GM18907 (cell line): ENCODE results near the gene RASD2.

Source experiments
- ATAC-seq: cut with Tn5 transposase; IDR thresholded peaks from one replicate; pipeline ENCODE4 v1.9.1; 2021; ENCODE audit warnings: mild to moderate bottlenecking, moderate library complexity; ENCODE audit not compliant: unreplicated experiment

Gene RASD2

GRCh38 chr22:35558031-35558430 is 17.4 kb downstream of the RASD2 start:
- ATAC-seq = no peak

DNA sequence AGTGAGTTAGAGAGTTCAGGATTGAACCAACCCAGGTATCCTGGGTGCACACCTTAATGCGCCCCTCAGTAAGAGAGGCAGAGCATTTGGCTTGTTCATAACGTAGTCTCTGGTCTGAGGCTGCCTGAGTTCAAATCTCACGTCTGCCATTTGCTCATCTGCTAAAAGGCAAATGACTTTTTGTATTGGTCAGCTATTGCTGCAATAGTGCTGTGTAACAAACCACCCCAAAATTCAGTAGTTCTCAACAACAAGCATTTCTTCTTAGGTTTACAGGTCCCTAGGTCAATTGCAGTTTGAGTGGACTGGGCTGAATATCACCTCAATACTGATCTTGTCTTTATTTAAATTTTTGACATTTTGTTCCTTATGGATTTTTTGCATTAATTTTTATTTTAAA is 18.1 kb downstream of the RASD2 start:
- no peak for ATAC-seq

DNA sequence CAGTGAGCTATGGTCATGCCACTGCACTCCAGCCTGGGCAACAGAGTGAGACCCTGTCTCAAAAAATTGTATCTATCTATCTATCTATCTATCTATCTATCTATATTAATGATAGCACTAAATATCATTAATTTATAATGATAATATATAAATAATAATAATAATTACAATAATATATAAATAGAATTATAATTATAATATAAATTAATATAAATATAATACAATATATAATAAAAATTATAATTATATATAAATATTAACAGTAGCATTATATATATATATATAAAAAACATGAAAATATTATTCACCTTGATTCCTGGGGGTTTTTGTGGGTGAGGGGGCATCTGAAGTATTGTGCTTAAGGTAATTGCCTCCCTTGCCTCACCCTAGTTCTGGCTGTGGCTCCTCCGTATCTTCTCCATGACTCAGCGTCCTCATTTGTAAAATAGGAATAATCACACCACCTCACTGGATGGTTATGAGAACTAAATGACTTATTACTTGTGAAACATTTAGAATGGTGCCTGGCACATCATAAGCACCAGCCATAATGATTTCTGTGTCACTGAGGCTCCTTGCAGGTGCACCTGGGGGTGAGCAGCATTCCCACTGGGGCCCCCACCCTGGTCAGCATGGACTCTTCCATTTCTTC is 18.8 kb downstream of the RASD2 start:
- ATAC-seq = no peak

DNA sequence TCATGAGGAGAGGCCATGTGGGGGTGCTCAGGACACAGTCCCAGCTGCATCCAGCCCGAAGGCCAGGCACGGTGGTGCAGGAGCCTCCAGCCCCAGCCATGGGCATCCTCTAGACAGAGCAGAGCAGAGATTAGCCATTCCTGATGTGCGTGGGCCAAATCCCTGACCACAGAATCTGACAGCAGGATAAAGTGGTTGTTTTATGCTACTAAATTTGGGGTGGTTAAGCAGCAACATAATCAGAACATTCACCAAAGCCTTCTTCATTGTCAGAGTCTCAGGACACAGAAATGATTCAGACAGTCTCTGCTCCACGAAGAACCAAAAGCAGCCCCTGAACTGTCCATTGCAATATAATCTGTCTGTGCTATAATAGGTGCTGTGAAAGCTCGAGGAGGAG is 19.7 kb downstream of the RASD2 start:
- ATAC-seq = no peak

DNA sequence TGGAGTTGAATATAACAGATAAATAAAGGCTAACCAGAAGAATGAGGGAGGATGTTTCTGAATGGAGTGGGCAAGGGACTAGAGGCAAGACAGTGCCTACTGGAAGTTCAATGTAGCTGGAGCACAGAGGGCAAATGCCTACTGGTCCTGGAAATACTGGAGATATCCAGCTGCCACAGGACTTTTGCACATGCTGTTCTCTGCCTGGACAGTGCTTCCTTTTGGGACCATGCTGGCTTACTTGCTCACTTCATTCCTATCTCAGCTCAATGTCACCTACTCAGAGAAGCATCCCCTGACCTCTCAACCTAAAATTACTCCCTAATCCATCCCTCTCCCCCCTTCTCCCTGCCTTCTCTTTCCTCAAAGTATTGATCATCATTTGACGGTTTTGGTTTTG is 20.2 kb downstream of the RASD2 start:
- no peak for ATAC-seq

DNA sequence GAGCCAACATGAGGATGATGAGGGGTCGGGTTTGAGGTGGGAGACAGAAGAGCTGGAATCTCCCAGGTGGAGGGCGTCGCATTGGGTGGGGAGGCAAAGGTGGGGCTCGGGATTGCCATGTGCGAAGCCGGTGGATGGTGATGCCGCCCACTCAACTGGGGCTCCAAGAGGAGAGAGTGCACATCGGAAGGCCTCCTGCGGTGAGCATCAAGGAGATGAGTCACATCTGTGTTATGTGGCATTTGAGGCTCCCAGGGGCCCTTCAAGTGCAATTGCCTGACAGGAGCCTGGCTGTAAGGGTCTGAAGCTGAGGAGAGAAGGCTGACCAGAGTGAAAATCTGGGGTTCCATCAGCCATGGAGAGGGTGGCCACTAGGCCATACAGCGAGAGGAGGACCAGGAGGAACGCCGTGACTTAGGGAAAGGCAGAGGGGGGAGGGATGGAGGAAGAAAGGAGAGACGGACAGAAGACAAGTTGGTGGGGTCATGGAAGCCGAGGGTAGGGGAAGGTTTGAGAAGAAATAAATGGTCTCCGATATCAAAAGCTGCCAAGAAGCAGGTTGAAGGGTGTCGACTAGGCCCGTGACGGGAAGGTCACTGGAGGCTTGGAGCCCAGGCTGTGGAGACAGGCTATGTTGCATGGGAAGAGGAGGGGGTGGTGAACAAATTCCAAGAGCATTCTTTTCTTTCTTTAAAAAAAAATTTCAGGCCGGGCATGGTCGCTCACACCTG is 21.3 kb downstream of the RASD2 start:
- no peak for ATAC-seq

DNA sequence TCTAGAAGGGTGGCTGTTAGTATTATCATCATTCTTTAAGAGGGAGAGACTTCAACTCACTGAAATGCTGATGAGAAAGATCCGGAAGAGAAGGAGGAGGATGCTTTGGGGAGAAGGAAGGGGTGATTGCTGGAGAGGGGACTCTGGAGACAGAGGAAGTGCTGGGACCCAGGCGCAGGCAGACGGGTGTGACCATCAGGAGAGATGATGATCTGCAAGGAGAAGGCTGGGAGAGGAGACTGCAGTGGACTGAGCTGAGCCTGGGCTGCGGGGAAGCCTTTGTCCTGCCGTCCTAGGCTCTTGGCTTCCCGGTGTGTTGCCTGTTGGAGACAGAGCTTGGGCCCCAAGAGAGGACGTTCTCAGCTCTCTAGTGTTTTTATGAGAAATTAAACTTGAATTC is 22.6 kb downstream of the RASD2 start:
- ATAC-seq = no peak

GRCh38 chr22:35564975-35565867 is 24.6 kb downstream of the RASD2 start:
- ATAC-seq = no peak

DNA sequence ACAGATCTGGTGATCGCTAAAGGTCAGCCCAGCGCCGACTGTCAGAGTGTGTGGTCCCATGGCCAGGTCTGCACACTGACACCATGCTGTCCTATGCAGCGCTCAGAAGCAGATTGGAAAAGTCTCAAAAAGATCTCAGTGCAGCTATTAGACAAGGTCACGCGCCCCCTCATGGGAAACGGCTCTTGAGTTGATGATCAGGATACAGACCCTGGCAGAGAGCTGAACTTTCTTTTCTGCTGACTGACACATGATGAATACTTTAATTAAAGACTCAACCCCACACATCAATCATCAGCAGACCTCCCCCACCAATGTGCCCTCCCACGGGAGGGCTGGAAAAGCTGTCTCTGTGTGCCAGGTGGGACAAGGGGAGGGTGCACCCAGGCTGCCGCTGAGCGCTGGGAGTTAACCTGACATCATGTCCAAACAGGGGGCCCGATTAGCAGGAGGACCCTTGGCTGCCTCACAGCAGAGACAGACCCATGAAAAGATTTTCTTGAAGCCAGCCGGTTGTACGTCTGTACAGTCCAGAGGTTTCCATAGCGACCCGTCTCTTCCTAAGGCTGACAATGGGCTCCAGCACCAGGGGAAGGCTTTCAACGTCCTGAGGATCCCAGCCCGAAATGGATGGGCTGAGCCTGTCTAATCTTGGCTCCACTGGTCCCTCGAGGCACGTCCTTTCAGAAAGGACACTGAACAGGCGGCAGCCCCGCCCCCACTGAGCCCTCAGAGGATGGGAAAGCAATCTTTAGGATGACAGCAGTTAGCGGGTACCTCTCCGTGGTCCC is 26.9 kb downstream of the RASD2 start:
- ATAC-seq = no peak

GRCh38 chr22:35568751-35569739 is 28.4 kb downstream of the RASD2 start:
- no peak for ATAC-seq

DNA sequence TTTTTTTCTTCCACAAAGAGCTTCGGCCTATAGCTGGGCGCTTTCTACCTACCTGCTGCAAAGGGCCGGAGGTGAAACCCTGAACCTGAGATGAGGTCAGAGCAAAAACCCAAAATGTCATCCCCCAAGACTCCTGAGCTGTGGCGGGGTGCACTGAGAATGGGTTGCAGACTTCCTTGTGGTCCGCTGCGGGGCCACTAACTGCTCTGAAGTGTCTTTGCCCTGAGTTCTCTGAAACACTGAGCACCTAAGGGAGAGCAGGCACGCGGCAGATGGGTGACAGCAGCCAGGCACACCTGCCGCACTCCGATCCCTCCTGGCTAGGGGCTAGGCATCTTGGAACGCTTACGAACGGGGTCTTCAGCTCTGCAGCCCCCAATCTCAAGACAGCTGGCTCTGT is 29.3 kb downstream of the RASD2 start:
- ATAC-seq = no peak

DNA sequence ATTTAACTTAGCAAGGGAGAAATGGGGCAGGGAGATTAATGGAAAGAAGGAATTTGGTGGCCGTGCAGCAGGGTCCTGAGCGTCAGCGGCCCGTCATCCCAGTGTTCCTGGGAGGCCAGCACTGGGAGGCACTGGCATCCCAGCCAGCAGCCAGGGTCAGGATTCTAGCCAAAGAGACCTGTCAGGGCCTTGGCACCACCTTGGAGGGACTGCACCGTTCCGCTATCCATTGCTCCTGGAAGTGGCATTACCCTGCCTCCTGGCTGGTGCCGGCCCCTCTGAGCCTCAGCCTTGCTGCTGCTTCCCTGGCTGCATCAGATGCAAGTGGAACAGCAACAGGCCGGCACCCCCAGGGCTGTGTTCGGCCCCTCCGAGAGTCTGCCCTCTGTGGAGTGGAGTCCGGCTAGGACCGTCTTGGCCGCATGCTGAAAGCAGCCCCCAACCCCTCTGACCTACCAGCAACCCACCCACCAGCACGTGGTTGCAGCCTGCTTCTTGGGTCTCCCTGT is 30.1 kb downstream of the RASD2 start:
- no peak for ATAC-seq

- ATAC-seq = no peak
Observed at GRCh38 chr22:35572556-35572955, 31.9 kb downstream of the RASD2 start.

- ATAC-seq = no peak
Observed at GRCh38 chr22:35575116-35575748, 34.6 kb downstream of the RASD2 start.

DNA sequence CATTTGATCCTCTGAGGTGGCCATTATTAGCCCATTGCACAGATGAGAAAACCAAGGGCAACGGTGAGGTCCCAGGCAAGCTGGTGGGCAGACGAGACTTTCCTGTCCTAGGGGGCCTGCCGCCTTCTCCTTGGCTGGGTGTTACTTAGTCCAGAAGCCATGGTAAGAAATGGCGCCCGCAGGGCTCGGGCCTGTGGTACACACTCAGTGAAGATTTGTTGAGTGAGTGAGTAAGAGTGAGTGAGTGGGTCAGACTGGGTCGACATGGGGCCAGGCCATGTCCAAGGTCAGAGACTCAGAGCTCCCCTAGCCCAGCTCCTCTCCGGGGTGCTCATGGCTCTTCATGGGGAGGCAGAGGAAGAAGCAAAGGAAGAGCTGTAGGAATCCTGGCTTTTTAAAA is 36.0 kb downstream of the RASD2 start:
- no peak for ATAC-seq

GRCh38 chr22:35577799-35578659 is 37.4 kb downstream of the RASD2 start:
- no peak for ATAC-seq

- ATAC-seq = no peak
Observed at GRCh38 chr22:35578836-35579575, 38.4 kb downstream of the RASD2 start.
